Measurements from ENCODE around the gene RNF44. TPM values are rescaled to one million over a fixed set of nuclear protein-coding genes. Genes with fewer than 3 reads are reported as not detected.

The RNF44 gene
- total RNA-seq, 1 experiment from 2014 or later: 33.1 TPM

- peaks cover 44% of the 10 kb centered on the region for H3K79me2 ChIP-seq (ENCODE audit: low read length)
Observed at GRCh38 chr5:176531902-176532493, 5.2 kb downstream of the RNF44 start.

DNA sequence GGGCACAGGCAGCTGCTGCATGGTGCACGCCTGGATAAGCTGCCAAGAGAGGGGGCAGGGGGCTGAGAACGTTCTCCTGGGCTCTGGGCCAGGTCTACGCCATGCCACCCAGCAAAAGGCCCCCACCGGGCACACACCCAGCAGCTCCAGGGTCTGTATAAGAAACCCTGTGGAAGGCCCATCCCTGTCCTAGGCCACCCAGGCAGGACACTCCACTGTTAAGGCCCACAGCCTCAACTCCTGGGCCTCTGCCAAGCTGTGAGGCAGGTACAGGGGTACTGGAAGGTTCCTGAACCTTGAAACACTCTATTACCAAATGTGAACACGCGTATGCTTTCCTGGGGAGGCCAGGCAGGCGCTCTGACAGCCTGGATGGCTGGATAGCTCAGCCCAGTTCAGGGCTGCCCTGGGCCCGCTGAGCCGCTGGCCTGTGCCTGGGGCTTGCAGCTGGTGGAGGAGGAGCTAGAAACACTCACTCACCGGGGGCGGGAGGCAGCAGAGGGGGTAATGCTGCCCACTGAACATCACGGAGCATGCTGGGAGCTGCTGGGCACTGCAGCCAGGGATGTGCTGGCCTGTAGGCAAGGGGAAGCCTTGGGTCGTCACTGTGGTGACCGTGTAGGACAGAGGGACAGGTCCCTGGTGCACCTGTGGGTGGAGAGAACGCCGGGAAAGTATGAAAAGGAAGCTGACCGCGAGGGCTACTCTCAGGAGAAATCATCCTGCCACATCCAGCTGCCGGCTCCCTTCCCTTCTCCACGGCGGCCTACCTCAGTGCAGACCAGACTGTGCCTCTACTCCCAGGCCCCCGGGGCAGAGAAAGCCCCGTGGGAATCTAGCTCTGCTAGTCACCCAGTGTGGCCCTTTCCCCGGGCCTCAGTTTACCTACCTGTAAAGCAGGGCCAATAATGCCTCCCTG, 6.0 kb downstream of the RNF44 start:
- Histone ChIP-seq H3K9me3 (ENCODE audit: low read length) (no peaks in the 10 kb centered on the region), H3K4me2 (ENCODE audit: low read depth, low read length, poor library complexity, severe bottlenecking) (no peak overlapping the region), H2AFZ (ENCODE audit: low read length) (no peak overlapping the region), H3K9me2 (replicated peaks; ENCODE audit: insufficient read depth, low read length) (no peaks in the 10 kb centered on the region), H3K27me3 (ENCODE audit: low read length) (no peaks in the 10 kb centered on the region), H3K27ac (ENCODE audit: low read length) (no peak overlapping the region), H4K20me1 (ENCODE audit: insufficient read depth, low read depth, low read length) (peaks cover 40% of the 10 kb centered on the region), H3K36me3 (ENCODE audit: insufficient read depth, low read length) (peaks cover 43% of the 10 kb centered on the region), H3K9ac (ENCODE audit: low read length) (no peak overlapping the region), H3K4me3 (ENCODE audit: low read length) (no peak overlapping the region), H3K4me1 (ENCODE audit: low read length) (peaks cover 31% of the 10 kb centered on the region), H3K79me2 (ENCODE audit: low read length) (peaks cover 37% of the 10 kb centered on the region)
- no peak for DNase-seq

More at GRCh38 chr5:176531902-176532493, 5.2 kb downstream of the RNF44 start:
- Histone ChIP-seq H3K4me2 (ENCODE audit: low read depth, low read length, poor library complexity, severe bottlenecking) (no peak overlapping the region), H3K4me1 (ENCODE audit: low read length) (peaks cover 31% of the 10 kb centered on the region), H4K20me1 (ENCODE audit: insufficient read depth, low read depth, low read length) (peaks cover 40% of the 10 kb centered on the region), H3K9me2 (replicated peaks; ENCODE audit: insufficient read depth, low read length) (no peaks in the 10 kb centered on the region), H3K27me3 (ENCODE audit: low read length) (no peaks in the 10 kb centered on the region), H3K9me3 (ENCODE audit: low read length) (no peaks in the 10 kb centered on the region), H3K36me3 (ENCODE audit: insufficient read depth, low read length) (peaks cover 40% of the 10 kb centered on the region), H3K4me3 (ENCODE audit: low read length) (no peak overlapping the region), H3K27ac (ENCODE audit: low read length) (no peak overlapping the region), H2AFZ (ENCODE audit: low read length) (no peak overlapping the region), H3K9ac (ENCODE audit: low read length) (no peak overlapping the region)
- no peak for DNase-seq

GRCh38 chr5:176530393-176530982, 6.7 kb downstream of the RNF44 start:
- Histone ChIP-seq H3K4me3 (ENCODE audit: low read length) (no peak overlapping the region), H3K27me3 (ENCODE audit: low read length) (no peaks in the 10 kb centered on the region), H3K4me2 (ENCODE audit: low read depth, low read length, poor library complexity, severe bottlenecking) (no peak overlapping the region), H3K79me2 (ENCODE audit: low read length) (peaks cover 30% of the 10 kb centered on the region), H3K36me3 (ENCODE audit: insufficient read depth, low read length) (peaks cover 43% of the 10 kb centered on the region), H3K4me1 (ENCODE audit: low read length) (peaks cover 28% of the 10 kb centered on the region), H3K9me3 (ENCODE audit: low read length) (no peaks in the 10 kb centered on the region), H2AFZ (ENCODE audit: low read length) (no peak overlapping the region), H3K9ac (ENCODE audit: low read length) (no peak overlapping the region), H3K9me2 (replicated peaks; ENCODE audit: insufficient read depth, low read length) (no peaks in the 10 kb centered on the region), H3K27ac (ENCODE audit: low read length) (no peak overlapping the region), H4K20me1 (ENCODE audit: insufficient read depth, low read depth, low read length) (peaks cover 40% of the 10 kb centered on the region)
- DNase-seq: no peak

GRCh38 chr5:176529741-176530141, 7.5 kb downstream of the RNF44 start:
- Histone ChIP-seq H3K4me3 (ENCODE audit: low read length) (no peak overlapping the region), H3K36me3 (ENCODE audit: insufficient read depth, low read length) (peaks cover 43% of the 10 kb centered on the region), H3K79me2 (ENCODE audit: low read length) (peaks cover 22% of the 10 kb centered on the region), H4K20me1 (ENCODE audit: insufficient read depth, low read depth, low read length) (peaks cover 38% of the 10 kb centered on the region), H3K27ac (ENCODE audit: low read length) (no peak overlapping the region), H3K27me3 (ENCODE audit: low read length) (no peaks in the 10 kb centered on the region), H3K4me2 (ENCODE audit: low read depth, low read length, poor library complexity, severe bottlenecking) (no peak overlapping the region), H2AFZ (ENCODE audit: low read length) (no peak overlapping the region), H3K9ac (ENCODE audit: low read length) (no peak overlapping the region), H3K4me1 (ENCODE audit: low read length) (peaks cover 20% of the 10 kb centered on the region), H3K9me3 (ENCODE audit: low read length) (no peaks in the 10 kb centered on the region), H3K9me2 (replicated peaks; ENCODE audit: insufficient read depth, low read length) (no peaks in the 10 kb centered on the region)
- no peak for DNase-seq

- peaks cover 17% of the 10 kb centered on the region for H3K79me2 ChIP-seq (ENCODE audit: low read length)
- peaks cover 33% of the 10 kb centered on the region for H4K20me1 ChIP-seq (ENCODE audit: insufficient read depth, low read depth, low read length)
- H3K4me1 ChIP-seq (ENCODE audit: low read length): peaks cover 15% of the 10 kb centered on the region
- H3K4me3 ChIP-seq (ENCODE audit: low read length): no peak overlapping the region
- DNase-seq: no peak
- H3K27me3 ChIP-seq (ENCODE audit: low read length): no peaks in the 10 kb centered on the region
- no peaks in the 10 kb centered on the region for H3K9me2 ChIP-seq (replicated peaks; ENCODE audit: insufficient read depth, low read length)
- H3K9ac ChIP-seq (ENCODE audit: low read length): no peak overlapping the region
- peaks cover 42% of the 10 kb centered on the region for H3K36me3 ChIP-seq (ENCODE audit: insufficient read depth, low read length)
- H3K27ac ChIP-seq (ENCODE audit: low read length): no peak overlapping the region
- no peak overlapping the region for H2AFZ ChIP-seq (ENCODE audit: low read length)
- H3K9me3 ChIP-seq (ENCODE audit: low read length): no peaks in the 10 kb centered on the region
- no peak overlapping the region for H3K4me2 ChIP-seq (ENCODE audit: low read depth, low read length, poor library complexity, severe bottlenecking)
Observed at GRCh38 chr5:176529116-176529740, 8.0 kb downstream of the RNF44 start.

GRCh38 chr5:176528761-176529115, 8.5 kb downstream of the RNF44 start:
- peaks cover 13% of the 10 kb centered on the region for H3K4me1 ChIP-seq (ENCODE audit: low read length)

DNA sequence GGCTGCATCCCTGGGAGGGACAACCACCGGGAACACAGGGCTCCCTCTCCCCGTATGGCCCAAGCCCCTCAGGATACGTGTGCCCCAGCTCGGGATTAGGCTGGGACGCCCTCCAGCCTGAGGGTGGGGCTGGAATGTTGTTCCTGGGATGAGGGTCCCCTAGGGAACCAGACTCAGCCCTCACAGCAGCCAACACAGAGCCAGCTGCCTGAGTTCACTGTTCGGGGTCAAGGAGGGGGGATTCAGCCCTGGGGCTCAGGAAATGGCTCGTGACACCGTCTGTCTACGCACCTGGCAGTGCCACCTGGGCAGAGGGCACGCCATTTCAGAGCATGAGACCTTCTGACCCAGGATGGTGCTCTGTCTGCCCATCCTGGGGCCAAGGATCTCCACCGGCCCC, 8.9 kb downstream of the RNF44 start:
- Histone ChIP-seq H3K4me2 (ENCODE audit: low read depth, low read length, poor library complexity, severe bottlenecking) (no peak overlapping the region), H3K4me1 (ENCODE audit: low read length) (peaks cover 12% of the 10 kb centered on the region), H3K36me3 (ENCODE audit: insufficient read depth, low read length) (peaks cover 33% of the 10 kb centered on the region), H3K4me3 (ENCODE audit: low read length) (no peak overlapping the region), H3K9me2 (replicated peaks; ENCODE audit: insufficient read depth, low read length) (no peaks in the 10 kb centered on the region), H3K27ac (ENCODE audit: low read length) (no peak overlapping the region), H3K9ac (ENCODE audit: low read length) (no peak overlapping the region), H4K20me1 (ENCODE audit: insufficient read depth, low read depth, low read length) (peaks cover 23% of the 10 kb centered on the region), H3K79me2 (ENCODE audit: low read length) (peaks cover 8% of the 10 kb centered on the region), H3K27me3 (ENCODE audit: low read length) (no peaks in the 10 kb centered on the region), H3K9me3 (ENCODE audit: low read length) (no peaks in the 10 kb centered on the region), H2AFZ (ENCODE audit: low read length) (no peak overlapping the region)
- DNase-seq: no peak

More at GRCh38 chr5:176528761-176529115, 8.5 kb downstream of the RNF44 start:
- H3K4me3 ChIP-seq (ENCODE audit: low read length): no peak overlapping the region
- DNase-seq: no peak
- H3K27ac ChIP-seq (ENCODE audit: low read length): no peak overlapping the region
- H4K20me1 ChIP-seq (ENCODE audit: insufficient read depth, low read depth, low read length): peaks cover 28% of the 10 kb centered on the region
- H2AFZ ChIP-seq (ENCODE audit: low read length): no peak overlapping the region
- H3K4me2 ChIP-seq (ENCODE audit: low read depth, low read length, poor library complexity, severe bottlenecking): no peak overlapping the region
- H3K79me2 ChIP-seq (ENCODE audit: low read length): peaks cover 12% of the 10 kb centered on the region
- H3K9me2 ChIP-seq (replicated peaks; ENCODE audit: insufficient read depth, low read length): no peaks in the 10 kb centered on the region
- no peaks in the 10 kb centered on the region for H3K9me3 ChIP-seq (ENCODE audit: low read length)
- no peak overlapping the region for H3K9ac ChIP-seq (ENCODE audit: low read length)
- no peaks in the 10 kb centered on the region for H3K27me3 ChIP-seq (ENCODE audit: low read length)
- H3K36me3 ChIP-seq (ENCODE audit: insufficient read depth, low read length): peaks cover 37% of the 10 kb centered on the region

All from Karpas-422 (cell line).